Stromal cell of bone marrow (primary cell): ENCODE measurements around the gene TREM2.
A peak's percentile ranks its signal among the peaks of the same experiment; 100 is the strongest.
"Not testable (repeated sequence)": the region's sequence is repeated elsewhere in the genome, so short reads cannot be mapped to it uniquely, and the experiment has no call there.

Source experiments
- DNase-seq: peaks from one replicate; pipeline ENCODE4 v3.0.0-alpha.2; 2012; ENCODE audit warnings: low read depth

Gene TREM2

DNA sequence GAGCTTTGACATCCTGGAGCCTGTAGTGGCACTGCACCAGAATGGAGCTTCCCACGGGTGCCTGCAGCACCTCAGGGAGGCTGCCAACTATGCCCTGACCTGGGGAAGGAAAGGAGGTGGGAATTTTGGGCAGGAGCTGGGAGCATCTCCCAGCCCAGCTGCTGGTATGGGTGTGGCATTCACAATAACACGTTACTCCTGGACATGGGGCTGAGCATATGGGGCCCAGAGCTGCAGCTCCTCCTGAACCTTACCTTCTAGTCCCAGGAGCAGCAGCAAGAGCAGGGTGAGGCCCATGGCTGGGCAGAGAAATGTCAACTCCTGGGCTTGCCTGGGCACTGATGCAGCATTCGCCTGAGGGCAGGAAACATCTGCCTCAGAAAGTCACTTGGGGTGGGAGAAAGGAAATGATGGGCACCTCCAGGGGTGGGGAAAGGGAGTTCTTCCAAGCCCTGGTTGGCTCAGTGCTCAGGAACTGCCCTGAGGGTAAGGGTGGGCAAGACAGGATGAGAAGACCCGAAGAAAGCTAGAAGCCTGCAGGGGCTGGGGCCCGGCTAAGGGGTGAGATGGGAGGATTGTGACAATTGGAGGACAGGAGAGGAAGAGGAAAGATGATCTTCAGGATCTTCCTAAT, 8.8 kb downstream of the TREM2 start, which contains the start of gene TREML1:
Gene TREML1, minus strand, starts transcription at position 356 of the 634 bp plus-strand sequence. Its CDS starts 59 bp downstream, at position 297.
- DNase-seq: no peak

DNA sequence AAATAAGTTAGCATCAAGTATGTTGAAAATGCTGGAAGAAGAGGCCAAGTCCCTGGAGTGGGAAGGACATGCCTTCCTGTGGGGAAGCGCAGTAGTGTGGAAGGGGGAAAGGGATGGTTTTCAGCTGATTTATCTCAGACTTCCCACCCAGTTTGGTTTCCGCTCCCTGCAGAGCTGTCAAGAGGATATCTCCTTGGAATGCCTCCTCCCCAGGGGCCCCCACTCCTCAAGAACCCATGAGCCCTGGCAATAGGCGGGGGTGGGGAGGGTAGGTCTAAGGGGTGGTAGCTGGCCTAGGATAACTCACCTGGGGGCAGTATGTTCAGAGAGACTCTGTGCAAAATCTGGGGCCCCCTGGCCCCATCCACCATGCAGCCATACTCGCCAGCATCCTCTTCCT, 9.5 kb downstream of the TREM2 start:
- no peak for DNase-seq

DNA sequence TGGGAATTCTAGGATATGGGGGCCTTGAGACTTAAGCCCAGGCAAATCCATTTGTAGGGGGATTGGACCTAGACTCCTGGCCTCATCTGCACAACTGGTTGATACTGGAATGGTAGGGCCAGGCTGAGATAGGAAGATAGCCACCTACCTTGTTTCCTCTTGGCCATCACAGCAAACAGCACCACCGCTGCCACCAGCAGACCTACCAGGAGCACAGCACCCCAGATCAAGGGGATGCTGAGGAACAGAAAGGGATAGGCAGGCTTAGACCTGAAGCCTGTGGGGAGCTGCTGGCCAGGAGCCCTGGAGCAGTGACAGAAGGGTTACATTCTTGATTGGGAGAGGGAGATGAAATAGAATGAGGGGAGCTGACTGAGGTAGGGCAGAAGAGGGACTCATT, 12.2 kb downstream of the TREM2 start:
- DNase-seq: no peak

DNA sequence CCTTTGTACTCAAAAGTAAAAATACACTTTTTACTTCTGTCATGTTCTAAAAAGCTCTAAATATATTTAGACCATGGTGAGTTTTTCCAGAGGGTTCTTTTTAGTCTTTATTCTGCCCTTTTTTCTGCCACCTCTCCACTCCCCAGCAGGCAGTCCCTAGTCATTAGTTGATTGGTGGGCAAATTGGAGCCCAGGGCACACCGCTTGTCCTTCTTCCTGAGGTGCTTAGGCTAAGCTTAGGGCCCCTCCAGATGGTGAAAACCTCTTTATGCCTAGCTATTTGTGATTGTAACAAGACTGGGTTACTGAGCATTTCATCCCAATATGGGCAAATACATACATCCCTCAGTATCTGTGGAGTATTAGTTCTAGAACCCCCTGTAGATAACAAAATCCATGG, 15.0 kb downstream of the TREM2 start:
- no peak for DNase-seq

DNA sequence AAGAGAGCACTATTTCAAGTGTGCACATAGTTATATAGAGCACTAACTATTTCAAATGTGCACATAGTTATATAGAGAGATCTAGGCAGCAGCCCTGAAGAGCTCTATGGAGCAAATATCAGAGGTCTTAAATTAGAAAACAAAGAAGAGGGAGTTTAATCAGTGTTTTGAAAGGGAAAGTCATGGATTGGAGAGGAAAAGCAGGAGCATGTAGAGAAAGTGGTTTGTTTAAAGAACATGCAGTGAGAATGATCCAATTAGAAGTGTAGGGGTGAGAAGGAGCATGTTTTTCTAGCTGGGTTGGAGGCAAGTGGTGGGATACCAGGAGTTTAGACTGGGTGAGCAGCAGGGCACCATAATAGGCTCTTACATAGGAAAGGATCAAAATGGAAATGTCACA, 26.0 kb downstream of the TREM2 start:
- no peak for DNase-seq

DNA sequence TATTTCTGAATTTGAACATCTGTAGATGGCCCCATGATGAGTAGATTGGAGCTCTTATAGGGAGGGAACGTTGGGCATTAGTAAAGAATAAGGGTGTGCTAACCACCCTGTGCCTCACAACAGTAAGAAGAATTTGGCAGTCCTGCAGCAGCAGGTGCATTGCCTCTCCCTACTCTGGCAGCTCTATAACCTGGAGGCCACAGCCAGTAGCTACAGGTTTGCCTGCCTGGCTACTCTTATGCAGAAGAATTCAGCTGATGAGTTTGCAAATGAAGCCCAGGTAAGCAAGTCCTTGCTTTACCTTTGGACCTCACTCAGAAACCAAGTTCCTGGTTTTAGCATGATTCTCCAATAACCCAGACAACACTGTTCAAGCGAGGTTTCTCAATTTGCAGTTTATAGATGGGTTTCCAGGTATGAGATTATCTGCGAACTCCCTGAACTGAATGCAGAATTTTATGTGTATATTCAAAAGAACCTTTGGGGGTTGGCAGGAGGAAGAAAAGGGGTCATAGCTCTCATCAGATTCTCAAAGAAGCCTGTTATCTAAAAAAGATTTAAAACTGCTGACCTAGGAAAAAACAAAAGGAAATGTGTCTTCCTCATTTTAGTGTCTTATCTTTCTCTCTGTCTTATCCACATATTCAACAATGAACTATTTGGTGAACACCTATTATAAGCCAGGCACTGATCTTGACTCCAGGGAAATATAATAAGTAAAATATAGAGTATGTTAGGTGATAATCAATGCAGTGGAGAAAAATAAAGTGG, 27.7 kb downstream of the TREM2 start:
- DNase-seq: no peak

DNA sequence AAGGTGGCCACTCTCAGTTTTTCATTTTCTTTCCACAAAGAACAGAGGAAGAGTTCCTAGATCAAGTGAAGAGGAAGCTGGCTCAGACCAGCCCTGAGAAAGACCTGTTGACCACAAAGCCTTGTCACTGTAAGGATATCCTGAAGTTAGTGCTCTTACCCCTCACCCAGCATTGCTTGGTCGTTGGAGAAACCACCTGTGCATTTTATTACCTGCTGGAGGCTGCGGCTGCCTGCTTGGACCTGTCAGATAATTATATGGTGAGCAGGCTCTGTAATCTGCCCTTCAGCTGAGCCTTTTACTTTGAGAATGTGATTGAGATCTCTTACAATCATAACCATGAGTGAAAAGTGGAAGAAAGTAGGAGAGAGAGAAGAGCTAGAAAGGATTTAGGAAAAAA, 30.7 kb downstream of the TREM2 start:
- DNase-seq: no peak

DNA sequence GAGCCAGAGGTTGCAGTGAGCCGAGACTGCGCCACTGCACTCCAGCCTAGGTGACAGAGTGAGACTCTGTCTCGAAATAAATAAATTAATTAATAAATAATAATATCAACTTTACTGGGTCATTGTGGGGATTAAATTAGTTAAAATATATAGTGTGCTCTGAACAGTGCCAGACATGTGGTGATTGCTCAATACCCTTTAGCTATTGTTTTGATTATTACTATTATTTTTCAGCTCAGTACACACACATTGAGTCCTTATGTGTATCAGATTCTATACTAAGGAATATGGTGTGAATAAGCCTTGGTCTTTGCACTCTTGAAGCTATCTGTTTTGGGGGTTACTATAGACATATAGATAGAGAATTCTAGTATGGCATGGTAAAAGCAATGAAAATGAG, 37.6 kb downstream of the TREM2 start:
- no peak for DNase-seq

DNA sequence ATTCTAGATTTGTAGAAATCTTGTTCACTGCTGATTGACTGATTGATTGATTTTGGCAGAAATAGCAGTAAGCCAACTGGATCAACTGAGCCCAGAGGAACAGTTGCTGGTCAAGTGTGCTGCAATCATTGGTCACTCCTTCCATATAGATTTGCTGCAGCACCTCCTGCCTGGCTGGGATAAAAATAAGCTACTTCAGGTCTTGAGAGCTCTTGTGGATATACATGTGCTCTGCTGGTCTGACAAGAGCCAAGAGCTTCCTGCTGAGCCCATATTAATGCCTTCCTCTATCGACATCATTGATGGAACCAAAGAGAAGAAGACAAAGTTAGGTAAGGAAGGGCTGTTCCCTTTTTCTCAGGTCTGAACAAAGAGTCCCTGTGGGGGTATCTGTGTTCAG, 40.0 kb downstream of the TREM2 start:
- DNase-seq: no peak

DNA sequence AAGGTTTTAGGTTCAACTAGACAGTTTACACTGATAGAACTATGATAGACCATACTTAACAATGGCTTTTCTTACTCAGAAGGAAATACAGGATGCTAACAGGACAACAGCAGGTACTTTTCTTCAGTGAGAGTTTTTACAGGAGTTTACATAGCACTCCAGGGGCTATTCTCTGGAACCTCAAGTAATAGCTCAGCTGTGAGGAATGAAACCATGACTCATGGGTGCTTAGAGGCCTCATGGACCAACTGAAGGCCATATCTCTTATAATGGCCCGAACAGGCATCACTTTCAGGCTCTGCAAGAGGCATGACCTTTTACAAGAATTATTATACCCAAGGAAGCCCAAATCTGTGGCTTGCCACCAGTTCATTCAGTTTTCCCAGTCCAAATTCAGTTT, 40.5 kb downstream of the TREM2 start:
- DNase-seq: peak; percentile 2

DNA sequence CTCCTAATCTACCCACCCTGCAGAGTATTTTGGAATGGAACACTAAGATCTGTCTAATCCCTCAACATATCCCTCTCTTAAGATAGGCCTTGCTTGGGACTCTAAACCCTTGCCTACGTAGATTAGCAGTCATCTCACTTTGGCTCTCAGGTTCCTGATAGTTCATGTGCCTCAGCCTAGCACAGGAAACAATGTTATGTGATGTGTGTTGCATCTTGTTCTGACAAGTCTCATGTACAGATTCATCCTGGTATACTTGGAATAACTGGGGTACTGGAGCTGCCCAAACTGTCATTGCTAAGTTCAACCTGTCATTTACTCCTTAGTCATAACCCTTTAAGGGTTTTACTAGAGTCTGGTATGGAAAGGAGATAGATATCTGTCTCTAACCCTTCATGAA, 42.9 kb downstream of the TREM2 start:
- no peak for DNase-seq

DNA sequence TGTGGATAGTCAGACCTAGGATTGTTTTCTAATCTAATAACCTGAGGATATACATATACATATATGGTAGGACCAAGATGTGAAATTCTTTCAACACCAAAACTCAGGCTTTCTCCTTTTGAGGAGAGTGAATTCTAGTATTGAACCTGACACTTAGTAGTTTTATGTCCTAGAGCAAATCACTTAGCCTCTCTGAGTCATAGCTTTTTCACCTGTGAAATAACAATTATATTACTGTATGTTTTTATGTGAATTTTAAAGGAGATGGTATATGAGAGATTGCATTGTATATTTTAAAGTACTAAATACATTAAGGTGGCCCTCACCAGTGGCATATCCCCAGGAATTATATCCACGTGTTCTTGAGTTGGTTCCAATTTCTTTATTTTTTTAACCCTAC, 43.4 kb downstream of the TREM2 start:
- DNase-seq: no peak

DNA sequence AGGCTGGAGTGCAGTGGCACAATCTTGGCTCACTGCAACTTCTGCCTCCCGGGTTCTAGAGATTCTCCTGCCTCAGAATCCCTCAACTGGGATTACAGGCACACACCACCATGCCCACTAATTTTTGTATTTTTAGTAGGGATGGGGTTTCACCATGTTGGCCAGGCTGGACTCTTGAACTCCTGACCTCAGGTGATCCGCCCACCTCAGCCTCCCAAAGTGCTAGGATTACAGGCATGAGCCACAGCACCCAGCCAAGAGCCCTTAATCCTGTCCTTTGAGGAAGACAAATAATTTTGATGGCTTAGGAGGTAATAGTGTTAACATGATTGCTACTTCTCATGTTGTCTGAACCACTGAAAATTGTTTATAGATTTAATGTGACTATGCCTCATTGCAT, 47.9 kb downstream of the TREM2 start:
- not testable (repeated sequence) for DNase-seq

DNA sequence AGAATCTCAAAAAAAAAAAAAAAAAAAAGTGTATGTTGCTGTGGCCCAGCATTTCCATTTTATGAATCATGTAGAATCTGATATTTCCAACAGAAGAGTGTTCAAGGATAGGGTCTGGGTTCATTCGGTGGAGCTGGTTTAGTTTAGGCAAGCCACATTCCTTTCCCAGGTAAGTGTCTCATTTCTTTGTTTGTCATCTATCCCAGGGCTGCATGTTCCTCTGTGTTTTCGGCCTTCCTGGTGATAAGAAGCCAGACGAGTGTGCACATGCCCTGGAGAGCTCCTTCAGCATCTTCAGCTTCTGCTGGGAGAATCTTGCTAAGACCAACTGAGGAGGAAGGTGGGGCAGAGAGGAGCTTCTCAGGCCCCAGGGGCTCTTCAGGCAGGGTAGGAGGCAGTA, 51.9 kb downstream of the TREM2 start:
- DNase-seq: no peak
